ENCODE data around the gene TFF2. TPM values are rescaled to one million over a fixed set of nuclear protein-coding genes. Genes with fewer than 3 reads are reported as not detected.

TFF2 gene
- total RNA-seq, 1 experiment from 2014 or later, result 1.1 TPM

- no peaks in the 10 kb centered on the region for H3K9me3 ChIP-seq (ENCODE audit: control insufficient read depth, insufficient read depth, low read depth, low read length)
- DNase-seq (ENCODE audit: low read depth, low spot score) (no peak), ATAC-seq (no peak)
- ChIA-PET CTCF (no interaction called here), POLR2A (no interaction called here)
- H3K4me1 ChIP-seq (ENCODE audit: control insufficient read depth, insufficient read depth, low read length), result no peaks in the 10 kb centered on the region
- no peak overlapping the region for H3K4me3 ChIP-seq (ENCODE audit: low read depth in 2 of 2, low read length in 2 of 2)
- H3K27ac ChIP-seq (ENCODE audit: low read length), result no peak overlapping the region
- in situ Hi-C loops (cut with HindIII; ENCODE audit: low pct_unique_long_range_greater_than_20kb, low sequenced_read_pairs) (no loop called here), intact Hi-C loops (cut with micrococcal nuclease; ENCODE audit: unreplicated experiment) (no loop called here)
- no TSS peak for BruUV-seq (replicated peaks)
- H3K27me3 ChIP-seq (ENCODE audit: control insufficient read depth, insufficient read depth, low read length), result peaks cover 3% of the 10 kb centered on the region; the same call in 1 of the 2 replicates
- no peaks in the 10 kb centered on the region for H3K36me3 ChIP-seq (ENCODE audit: control insufficient read depth, insufficient read depth, low read length)
- TF ChIP-seq POLR2AphosphoS5 (IDR thresholded peaks at IDR 0.05; ENCODE audit: low read depth, low read length) (no peak), CTCF (IDR thresholded peaks at IDR 0.05) (no peak)
Observed at GRCh38 chr21:42321231-42321630, 29.6 kb downstream of the TFF2 start.

- peaks cover 3% of the 10 kb centered on the region; the same call in 1 of the 2 replicates for H3K4me1 ChIP-seq (ENCODE audit: control insufficient read depth, insufficient read depth, low read length)
- peaks cover 3% of the 10 kb centered on the region; the same call in 1 of the 2 replicates for H3K27me3 ChIP-seq (ENCODE audit: control insufficient read depth, insufficient read depth, low read length)
- ATAC-seq (no peak), DNase-seq (ENCODE audit: low read depth, low spot score) (no peak)
- CTCF ChIA-PET, result no interaction called here
- in situ Hi-C loops (cut with HindIII; ENCODE audit: low pct_unique_long_range_greater_than_20kb, low sequenced_read_pairs) (no loop called here), intact Hi-C loops (cut with micrococcal nuclease; ENCODE audit: unreplicated experiment) (no loop called here)
- no peaks in the 10 kb centered on the region for H3K9me3 ChIP-seq (ENCODE audit: control insufficient read depth, insufficient read depth, low read depth, low read length)
- BruUV-seq (replicated peaks), result no TSS peak
- H3K4me3 ChIP-seq (ENCODE audit: low read depth in 2 of 2, low read length in 2 of 2), result no peak overlapping the region
- no peaks in the 10 kb centered on the region for H3K36me3 ChIP-seq (ENCODE audit: control insufficient read depth, insufficient read depth, low read length)
- TF ChIP-seq CTCF (IDR thresholded peaks at IDR 0.05) (no peak), REST (IDR thresholded peaks at IDR 0.05; ENCODE audit: insufficient read depth in 1 of 2, low read depth in 2 of 2, low read length in 1 of 2) (no peak), TCF7L2 (IDR thresholded peaks at IDR 0.05; ENCODE audit: low read depth, low read length) (no peak), SIN3A (IDR thresholded peaks at IDR 0.05; ENCODE audit: borderline replicate concordance, insufficient read depth, low read depth, low read length) (no peak), POLR2AphosphoS5 (IDR thresholded peaks at IDR 0.05; ENCODE audit: low read depth, low read length) (no peak)
- no peak overlapping the region for H3K27ac ChIP-seq (ENCODE audit: low read length)
- POLR2A ChIA-PET, result no interaction called here
Observed at GRCh38 chr21:42320791-42321190, 30.0 kb downstream of the TFF2 start.

All from Panc1 (cell line).